ENCODE measurements around the gene PRELID1. TPM values are rescaled to one million over a fixed set of nuclear protein-coding genes. Genes with fewer than 3 reads are reported as not detected.
A peak's percentile ranks its signal among the peaks of the same experiment; 100 is the strongest.

The PRELID1 gene
- total RNA-seq, 1 donor from 2014 or later: 196 TPM

GRCh38 chr5:177313561-177314259, 10.1 kb downstream of the PRELID1 start:
- Mint-ChIP-seq H3K4me3 (ENCODE audit: unreplicated experiment) (peak overlapping the region; percentile 40), H3K4me1 (ENCODE audit: low read depth, unreplicated experiment) (peaks cover 4% of the 10 kb centered on the region), H3K27me3 (ENCODE audit: low read depth, unreplicated experiment) (no peaks in the 10 kb centered on the region), H3K9me3 (ENCODE audit: unreplicated experiment) (no peaks in the 10 kb centered on the region), H3K27ac (ENCODE audit: unreplicated experiment) (no peak overlapping the region), H3K36me3 (ENCODE audit: low read depth, unreplicated experiment) (peaks cover 3% of the 10 kb centered on the region)
- H3K27me3 ChIP-seq (ENCODE audit: insufficient read depth, low read length): no peaks in the 10 kb centered on the region
- peaks cover 14% of the 10 kb centered on the region for H3K79me2 ChIP-seq (ENCODE audit: insufficient read depth, low read length)
- H2AFZ ChIP-seq (ENCODE audit: low read depth, low read length): no peak overlapping the region
- no peaks in the 10 kb centered on the region for H3K9me3 ChIP-seq (ENCODE audit: insufficient read depth, low read depth, low read length)
- TF ChIP-seq CTCF (IDR thresholded peaks at IDR 0.05; ENCODE audit: insufficient read depth, low read depth, low read length): no peak
- TF ChIP-seq EZH2 (IDR thresholded peaks at IDR 0.05; ENCODE audit: insufficient read depth, low read length): no peak
- H3K9ac ChIP-seq (ENCODE audit: low read length): no peak overlapping the region
- FAIRE-seq (no peak), DNase-seq (ENCODE audit: low read depth) (no peak)
- no peak overlapping the region for H3K4me2 ChIP-seq (ENCODE audit: low read length)
- H3K36me3 ChIP-seq (ENCODE audit: insufficient read depth, low read length): no peaks in the 10 kb centered on the region
- peaks cover 37% of the 10 kb centered on the region for H4K20me1 ChIP-seq (ENCODE audit: insufficient read depth, low read length)
- no peak overlapping the region for H3K27ac ChIP-seq (ENCODE audit: low read depth, low read length)
- H3K4me3 ChIP-seq (ENCODE audit: insufficient read depth, low read depth, low read length): no peak overlapping the region
- H3K4me1 ChIP-seq (ENCODE audit: insufficient read depth, low read length): peaks cover 19% of the 10 kb centered on the region

GRCh38 chr5:177314376-177315342, 11.1 kb downstream of the PRELID1 start:
- peaks cover 4% of the 10 kb centered on the region for H3K4me1 Mint-ChIP-seq (ENCODE audit: low read depth, unreplicated experiment)
- no peak overlapping the region for H3K4me3 ChIP-seq (ENCODE audit: insufficient read depth, low read depth, low read length)
- peaks cover 7% of the 10 kb centered on the region for H3K36me3 Mint-ChIP-seq (ENCODE audit: low read depth, unreplicated experiment)
- H3K9ac ChIP-seq (ENCODE audit: low read length): no peak overlapping the region
- peak overlapping the region; percentile 27 for H3K4me3 Mint-ChIP-seq (ENCODE audit: unreplicated experiment)
- H3K27ac ChIP-seq (ENCODE audit: low read depth, low read length): no peak overlapping the region
- H3K27me3 Mint-ChIP-seq (ENCODE audit: low read depth, unreplicated experiment): no peaks in the 10 kb centered on the region
- H3K27ac Mint-ChIP-seq (ENCODE audit: unreplicated experiment): no peak overlapping the region
- FAIRE-seq: no peak
- H3K9me3 ChIP-seq (ENCODE audit: insufficient read depth, low read depth, low read length): no peaks in the 10 kb centered on the region
- H3K79me2 ChIP-seq (ENCODE audit: insufficient read depth, low read length): peaks cover 14% of the 10 kb centered on the region
- no peaks in the 10 kb centered on the region for H3K27me3 ChIP-seq (ENCODE audit: insufficient read depth, low read length)
- DNase-seq (ENCODE audit: low read depth): no peak
- H3K36me3 ChIP-seq (ENCODE audit: insufficient read depth, low read length): no peaks in the 10 kb centered on the region
- no peak overlapping the region for H3K4me2 ChIP-seq (ENCODE audit: low read length)
- peaks cover 19% of the 10 kb centered on the region for H3K4me1 ChIP-seq (ENCODE audit: insufficient read depth, low read length)
- peaks cover 35% of the 10 kb centered on the region for H4K20me1 ChIP-seq (ENCODE audit: insufficient read depth, low read length)
- no peak for TF ChIP-seq EZH2 (IDR thresholded peaks at IDR 0.05; ENCODE audit: insufficient read depth, low read length)
- TF ChIP-seq CTCF (IDR thresholded peaks at IDR 0.05; ENCODE audit: insufficient read depth, low read depth, low read length): no peak
- no peak overlapping the region for H2AFZ ChIP-seq (ENCODE audit: low read depth, low read length)
- H3K9me3 Mint-ChIP-seq (ENCODE audit: unreplicated experiment): no peaks in the 10 kb centered on the region

Measured in astrocyte (in vitro differentiated cells and primary cell).